Breast epithelium (tissue), 3 donors: ENCODE data around the gene GTF2F2.

Source experiments
- CTCF ChIP-seq, 3 donors: fragments of 450-650 bp; IDR thresholded peaks; one replicate each; pipeline ENCODE4 v1.5.1; 2016 to 2017; ENCODE audit warnings: antibody characterized with exemption in 3 of 3, mild to moderate bottlenecking in 3 of 3, moderate library complexity in 3 of 3
- POLR2A ChIP-seq: fragments of 450-650 bp; IDR thresholded peaks from one replicate; pipeline ENCODE4 v1.6.1; 2016; ENCODE audit warnings: antibody characterized with exemption, mild to moderate bottlenecking, moderate library complexity
- POLR2AphosphoS5 ChIP-seq, 3 donors: sonication (generic); formaldehyde crosslinking; IDR thresholded peaks; one replicate each; pipeline ENCODE4 v1.6.1; 2017; ENCODE audit warnings: antibody characterized with exemption in 3 of 3

GRCh38 chr13:45298206-45298505 is 177.8 kb downstream of the GTF2F2 start:
- TF ChIP-seq CTCF (IDR thresholded peaks at IDR 0.05), result no peak
- TF ChIP-seq POLR2A, result no peak
- no peak for TF ChIP-seq POLR2AphosphoS5 (IDR thresholded peaks at IDR 0.05)
